Endodermal cell (in vitro differentiated cells): ENCODE results near the gene MIER2. TPM values are rescaled to one million over a fixed set of nuclear protein-coding genes. Genes with fewer than 3 reads are reported as not detected.
A peak's percentile ranks its signal among the peaks of the same experiment; 100 is the strongest.

Experiments used
- DNase-seq: peaks from one replicate; pipeline ENCODE4 v3.0.0-alpha.2; 2017
- H3K27ac ChIP-seq: 2 replicates; pipeline ENCODE4 v1.5.1; 2013; ENCODE audit warnings: mild to moderate bottlenecking, low read depth, low read length, moderate library complexity
- H3K27me3 ChIP-seq: 2 replicates; pipeline ENCODE4 v1.6.1; 2013; ENCODE audit warnings: mild to moderate bottlenecking, low read length, moderate library complexity; ENCODE audit not compliant: insufficient read depth, control insufficient read depth, poor library complexity, severe bottlenecking
- H3K36me3 ChIP-seq: 2 replicates; pipeline ENCODE4 v1.7.0; 2013; ENCODE audit warnings: mild to moderate bottlenecking, low read length, moderate library complexity; ENCODE audit not compliant: control insufficient read depth, insufficient read depth
- H3K4me1 ChIP-seq: one replicate; pipeline ENCODE4 v1.7.0; 2013; ENCODE audit warnings: low read length; ENCODE audit not compliant: control insufficient read depth, insufficient read depth
- H3K4me3 ChIP-seq: 2 replicates; pipeline ENCODE4 v1.5.1; 2013; ENCODE audit warnings: mild to moderate bottlenecking, low read length, moderate library complexity
- H3K9ac ChIP-seq: 2 replicates; pipeline ENCODE4 v1.6.1; 2013; ENCODE audit warnings: mild to moderate bottlenecking, low read length, moderate library complexity; ENCODE audit not compliant: poor library complexity, severe bottlenecking; ENCODE audit errors: extremely low read depth
- H3K9me3 ChIP-seq: 2 replicates; pipeline ENCODE4 v1.6.1; 2013; ENCODE audit warnings: mild to moderate bottlenecking, low read length, moderate library complexity; ENCODE audit not compliant: control insufficient read depth
- H3K27ac Mint-ChIP-seq: 2 replicates; pipeline ENCODE4 v1.8.0; 2020; ENCODE audit warnings: mixed read lengths
- H3K27me3 Mint-ChIP-seq: 2 replicates; pipeline ENCODE4 v1.8.0; 2021; ENCODE audit warnings: mild to moderate bottlenecking, mixed read lengths; ENCODE audit not compliant: insufficient read depth
- H3K36me3 Mint-ChIP-seq: 2 replicates; pipeline ENCODE4 v1.8.0; 2020; ENCODE audit warnings: low read depth, mixed read lengths
- H3K4me1 Mint-ChIP-seq: 2 replicates; pipeline ENCODE4 v1.8.0; 2020; ENCODE audit warnings: mixed read lengths
- H3K4me3 Mint-ChIP-seq: 2 replicates; pipeline ENCODE4 v1.8.0; 2020; ENCODE audit warnings: mild to moderate bottlenecking, moderate library complexity, mixed read lengths
- H3K9me3 Mint-ChIP-seq: 2 replicates; pipeline ENCODE4 v1.8.0; 2020; ENCODE audit warnings: mild to moderate bottlenecking, mixed read lengths
- WGBS, 2 experiments: methylation state at CpG; one replicate each; pipeline versions ENCODE4 v1.1.5 to v1.1.7; 2013; ENCODE audit warnings: missing lambda C conversion rate in 2 of 2, mixed read lengths in 1 of 2; ENCODE audit not compliant: insufficient coverage in 1 of 2, insufficient read length in 1 of 2; 5-methylcytosine and 5-hydroxymethylcytosine counted together
- total RNA-seq, 2 donors: library from RNA; stranded (reverse); fragmentation: NEBNext Ultra II Directional in 1 of 2; extraction: Animal tissue kit (Norgen Biotek cat#: 25700) in 1 of 2; gene quantifications; 2 replicates in 1 of 2; 3 replicates in 1 of 2; pipeline ENCODE4 v1.2.1, GENCODE V29; 2021
- TF ChIP-seq, protein P1 (sequence below): fragments of 200-600 bp; sonication (generic); conservative IDR thresholded peaks from 2 replicates; pipeline ENCODE4 v1.5.0; 2021; ENCODE audit warnings: antibody characterized with exemption, mild to moderate bottlenecking

Gene MIER2
- total RNA-seq, 2 donors from 2014 or later = 50.5 to 51.3 TPM

DNA sequence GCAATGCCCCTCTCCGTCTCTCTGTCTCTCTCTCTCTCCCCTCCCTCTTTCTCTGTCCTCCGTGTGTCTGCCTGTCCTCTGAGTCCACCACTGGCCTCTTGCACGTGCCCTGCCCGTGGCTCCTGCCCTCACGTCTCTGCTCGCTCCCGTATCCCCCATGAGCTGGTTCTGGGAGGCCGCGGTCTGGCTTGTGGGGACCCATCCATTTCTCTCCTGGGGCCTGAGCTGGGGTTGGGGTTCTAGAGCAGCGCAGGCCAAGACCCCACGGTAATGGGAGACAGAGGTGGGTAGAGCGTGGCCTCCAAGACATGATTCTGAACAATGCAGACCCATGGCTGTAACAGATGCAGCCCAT lies 45.3 kb upstream of the MIER2 start:
- TF ChIP-seq, protein P1, sequence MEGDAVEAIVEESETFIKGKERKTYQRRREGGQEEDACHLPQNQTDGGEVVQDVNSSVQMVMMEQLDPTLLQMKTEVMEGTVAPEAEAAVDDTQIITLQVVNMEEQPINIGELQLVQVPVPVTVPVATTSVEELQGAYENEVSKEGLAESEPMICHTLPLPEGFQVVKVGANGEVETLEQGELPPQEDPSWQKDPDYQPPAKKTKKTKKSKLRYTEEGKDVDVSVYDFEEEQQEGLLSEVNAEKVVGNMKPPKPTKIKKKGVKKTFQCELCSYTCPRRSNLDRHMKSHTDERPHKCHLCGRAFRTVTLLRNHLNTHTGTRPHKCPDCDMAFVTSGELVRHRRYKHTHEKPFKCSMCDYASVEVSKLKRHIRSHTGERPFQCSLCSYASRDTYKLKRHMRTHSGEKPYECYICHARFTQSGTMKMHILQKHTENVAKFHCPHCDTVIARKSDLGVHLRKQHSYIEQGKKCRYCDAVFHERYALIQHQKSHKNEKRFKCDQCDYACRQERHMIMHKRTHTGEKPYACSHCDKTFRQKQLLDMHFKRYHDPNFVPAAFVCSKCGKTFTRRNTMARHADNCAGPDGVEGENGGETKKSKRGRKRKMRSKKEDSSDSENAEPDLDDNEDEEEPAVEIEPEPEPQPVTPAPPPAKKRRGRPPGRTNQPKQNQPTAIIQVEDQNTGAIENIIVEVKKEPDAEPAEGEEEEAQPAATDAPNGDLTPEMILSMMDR = no peak
- H3K27ac ChIP-seq = no peak overlapping the region
- Mint-ChIP-seq H3K36me3 (no peaks in the 10 kb centered on the region), H3K27ac (peak overlapping the region; percentile 48), H3K27me3 (peaks cover 17% of the 10 kb centered on the region), H3K4me1 (peaks cover 29% of the 10 kb centered on the region), H3K9me3 (peaks cover 10% of the 10 kb centered on the region), H3K4me3 (no peak overlapping the region)
- DNase-seq = no peak
- H3K9ac ChIP-seq = no peak overlapping the region
- peaks cover 10% of the 10 kb centered on the region for H3K9me3 ChIP-seq
- H3K27me3 ChIP-seq = no peaks in the 10 kb centered on the region
- no peaks in the 10 kb centered on the region for H3K4me1 ChIP-seq
- H3K4me3 ChIP-seq = no peak overlapping the region
- no peaks in the 10 kb centered on the region for H3K36me3 ChIP-seq
- 89 to 94% methylated on average over 11 to 12 of the region's 12 CpGs for WGBS, 2 experiments

GRCh38 chr19:389255-389934 lies 44.8 kb upstream of the MIER2 start:
- 88 to 92% methylated on average over 16 to 21 of the region's 21 CpGs for WGBS, 2 experiments
- H3K4me1 Mint-ChIP-seq = peaks cover 32% of the 10 kb centered on the region

GRCh38 chr19:388691-389090 lies 44.1 kb upstream of the MIER2 start:
- no peaks in the 10 kb centered on the region for H3K9me3 ChIP-seq
- H3K9ac ChIP-seq = no peak overlapping the region
- H3K27ac ChIP-seq = no peak overlapping the region
- H3K4me1 ChIP-seq = peaks cover 6% of the 10 kb centered on the region
- no peak overlapping the region for H3K4me3 Mint-ChIP-seq
- H3K27me3 ChIP-seq = no peaks in the 10 kb centered on the region
- no peak overlapping the region for H3K27ac Mint-ChIP-seq
- H3K27me3 Mint-ChIP-seq = peaks cover 17% of the 10 kb centered on the region
- 91 to 96% methylated on average over 17 of the region's 17 CpGs for WGBS, 2 experiments
- no peaks in the 10 kb centered on the region for H3K36me3 Mint-ChIP-seq
- peaks cover 6% of the 10 kb centered on the region for H3K9me3 Mint-ChIP-seq
- H3K4me3 ChIP-seq = no peak overlapping the region
- no peaks in the 10 kb centered on the region for H3K36me3 ChIP-seq
- TF ChIP-seq, protein P1 = no peak
- DNase-seq = no peak
- peaks cover 38% of the 10 kb centered on the region for H3K4me1 Mint-ChIP-seq

More at GRCh38 chr19:389255-389934, 44.8 kb upstream of the MIER2 start:
- Mint-ChIP-seq H3K27me3 (peaks cover 17% of the 10 kb centered on the region), H3K4me3 (no peak overlapping the region), H3K36me3 (no peaks in the 10 kb centered on the region), H3K9me3 (peaks cover 9% of the 10 kb centered on the region), H3K27ac (no peak overlapping the region)
- no peak for DNase-seq
- Histone ChIP-seq H3K9ac (no peak overlapping the region), H3K9me3 (peaks cover 5% of the 10 kb centered on the region), H3K36me3 (no peaks in the 10 kb centered on the region), H3K4me3 (no peak overlapping the region), H3K27me3 (no peaks in the 10 kb centered on the region), H3K27ac (no peak overlapping the region), H3K4me1 (peaks cover 1% of the 10 kb centered on the region)
- TF ChIP-seq, protein P1 = no peak
